Panc1 (cell line): ENCODE measurements around the gene HTT. TPM values are rescaled to one million over a fixed set of nuclear protein-coding genes. Genes with fewer than 3 reads are reported as not detected.

Experiments
- ATAC-seq: fragments of 200-7000 bp; cut with Tn5 transposase; 2 replicates; pipeline ENCODE4 v1.9.1; 2020; ENCODE audit warnings: mild to moderate bottlenecking, moderate library complexity
- BruUV-seq: library from RNA; stranded (reverse); fragments of 400-500 nt; replicated peaks from 2 replicates; lab custom pipeline; 2021; lab: Mats Ljungman, UMichigan
- CTCF ChIA-PET: fragments of 300-600 bp; sonication (Branson Sonifier 250); formaldehyde crosslinking; loops from one replicate; lab custom pipeline; 2022; ENCODE audit warnings: antibody characterized with exemption; lab: Charles Lee
- POLR2A ChIA-PET: fragments of 300-600 bp; sonication (Branson Sonifier 250); formaldehyde crosslinking; loops from one replicate; lab custom pipeline; 2022; ENCODE audit warnings: antibody characterized with exemption; lab: Charles Lee
- DNase-seq: peaks from one replicate; pipeline ENCODE4 v3.0.0-alpha.2; 2010; ENCODE audit warnings: low read depth, low spot score
- H3K27ac ChIP-seq: 2 replicates; pipeline ENCODE4 v1.5.1; 2011; ENCODE audit warnings: mild to moderate bottlenecking, low read length, inconsistent platforms
- H3K27me3 ChIP-seq: fragments of 200-500 bp; sonication (Bioruptor generic); 2 replicates; pipeline ENCODE4 v1.6.0; 2014; ENCODE audit warnings: low read length, inconsistent platforms; ENCODE audit not compliant: control insufficient read depth, insufficient read depth
- H3K36me3 ChIP-seq: fragments of 200-500 bp; sonication (Bioruptor generic); 2 replicates; pipeline ENCODE4 v1.5.1; 2014; ENCODE audit warnings: inconsistent platforms, mild to moderate bottlenecking, low read length, moderate library complexity; ENCODE audit not compliant: control insufficient read depth, insufficient read depth
- H3K4me1 ChIP-seq: 2 replicates; pipeline ENCODE4 v1.5.1; 2011; ENCODE audit warnings: inconsistent platforms, mild to moderate bottlenecking, low read length, moderate library complexity; ENCODE audit not compliant: control insufficient read depth, insufficient read depth
- H3K4me3 ChIP-seq, 2 experiments: 2 replicates each; pipeline ENCODE4 v1.5.1; 2011 to 2012; ENCODE audit warnings: low read depth in 2 of 2, low read length in 2 of 2, mild to moderate bottlenecking in 2 of 2, inconsistent platforms in 1 of 2, moderate library complexity in 1 of 2
- H3K9me3 ChIP-seq: fragments of 200-500 bp; sonication (Bioruptor generic); 2 replicates; pipeline ENCODE4 v1.5.1; 2014; ENCODE audit warnings: low read depth, mild to moderate bottlenecking, inconsistent platforms, low read length, moderate library complexity; ENCODE audit not compliant: control insufficient read depth, insufficient read depth
- POLR2AphosphoS5 ChIP-seq: IDR thresholded peaks from 2 replicates; pipeline ENCODE4 v1.6.1; 2012; ENCODE audit warnings: mild to moderate bottlenecking, low read depth, low read length, moderate library complexity
- SIN3A ChIP-seq: IDR thresholded peaks from 2 replicates; pipeline ENCODE4 v1.6.1; 2012; ENCODE audit warnings: low read depth, mild to moderate bottlenecking, low read length, moderate library complexity, borderline replicate concordance; ENCODE audit not compliant: insufficient read depth
- TCF7L2 ChIP-seq: IDR thresholded peaks from 2 replicates; pipeline ENCODE4 v1.6.1; 2011; ENCODE audit warnings: mild to moderate bottlenecking, low read depth, low read length, inconsistent platforms
- in situ Hi-C: cut with HindIII; loops from 2 replicates; pipeline ENCODE4 v1.10.0; 2016; ENCODE audit warnings: low sequenced_read_pairs, low pct_unique_long_range_greater_than_20kb
- intact Hi-C: fragments of 100-400 bp; cut with micrococcal nuclease; formaldehyde crosslinking; loops from one replicate; pipeline ENCODE4 v1.10.0; 2022; ENCODE audit not compliant: unreplicated experiment
- total RNA-seq: library from RNA; stranded (reverse); gene quantifications from one replicate; pipeline ENCODE4 v1.2.1, GENCODE V29; 2021; ENCODE audit not compliant: unreplicated experiment
- TF ChIP-seq, protein P1 (sequence below), 2 experiments: IDR thresholded peaks; 2 replicates each; pipeline ENCODE4 v1.6.1; 2011 to 2012; ENCODE audit warnings: low read depth in 2 of 2, control low read depth in 1 of 2, low read length in 1 of 2, mild to moderate bottlenecking in 1 of 2, moderate library complexity in 1 of 2; ENCODE audit not compliant: insufficient read depth in 1 of 2
- TF ChIP-seq, protein P2 (sequence below): fragments of 450-650 bp; IDR thresholded peaks from 2 replicates; pipeline ENCODE4 v1.5.1; 2017; ENCODE audit warnings: mild to moderate bottlenecking

The HTT gene
- total RNA-seq, 1 experiment from 2014 or later, result 24.7 TPM

DNA sequence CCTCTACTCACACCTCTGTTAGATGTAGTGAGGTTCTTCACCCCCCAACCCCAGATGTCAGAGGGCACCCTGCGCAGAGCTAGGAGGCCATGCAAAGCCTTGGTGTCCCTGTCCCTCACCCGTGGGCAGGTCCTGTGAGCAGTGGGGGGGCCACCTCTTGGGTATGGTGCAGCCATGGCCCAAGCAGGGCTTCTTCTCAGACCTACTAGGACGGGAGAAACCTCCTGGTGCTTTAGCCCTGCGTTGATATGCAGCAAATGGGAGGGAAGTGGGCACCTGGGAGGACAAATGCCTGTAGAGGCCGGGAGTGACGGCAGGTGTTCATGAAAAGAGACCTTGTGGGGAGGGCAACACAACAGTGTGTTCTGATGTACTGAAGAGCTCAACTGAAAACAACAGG, 136.0 kb downstream of the HTT start:
- no peaks in the 10 kb centered on the region; the same call in 1 of the 2 replicates for H3K36me3 ChIP-seq
- H3K4me1 ChIP-seq, result no peaks in the 10 kb centered on the region
- DNase-seq (no peak), ATAC-seq (no peak)
- H3K27ac ChIP-seq, result no peak overlapping the region
- no peaks in the 10 kb centered on the region for H3K27me3 ChIP-seq
- TF ChIP-seq TCF7L2 (no peak), POLR2AphosphoS5 (no peak), SIN3A (no peak)
- TF ChIP-seq, protein P1, sequence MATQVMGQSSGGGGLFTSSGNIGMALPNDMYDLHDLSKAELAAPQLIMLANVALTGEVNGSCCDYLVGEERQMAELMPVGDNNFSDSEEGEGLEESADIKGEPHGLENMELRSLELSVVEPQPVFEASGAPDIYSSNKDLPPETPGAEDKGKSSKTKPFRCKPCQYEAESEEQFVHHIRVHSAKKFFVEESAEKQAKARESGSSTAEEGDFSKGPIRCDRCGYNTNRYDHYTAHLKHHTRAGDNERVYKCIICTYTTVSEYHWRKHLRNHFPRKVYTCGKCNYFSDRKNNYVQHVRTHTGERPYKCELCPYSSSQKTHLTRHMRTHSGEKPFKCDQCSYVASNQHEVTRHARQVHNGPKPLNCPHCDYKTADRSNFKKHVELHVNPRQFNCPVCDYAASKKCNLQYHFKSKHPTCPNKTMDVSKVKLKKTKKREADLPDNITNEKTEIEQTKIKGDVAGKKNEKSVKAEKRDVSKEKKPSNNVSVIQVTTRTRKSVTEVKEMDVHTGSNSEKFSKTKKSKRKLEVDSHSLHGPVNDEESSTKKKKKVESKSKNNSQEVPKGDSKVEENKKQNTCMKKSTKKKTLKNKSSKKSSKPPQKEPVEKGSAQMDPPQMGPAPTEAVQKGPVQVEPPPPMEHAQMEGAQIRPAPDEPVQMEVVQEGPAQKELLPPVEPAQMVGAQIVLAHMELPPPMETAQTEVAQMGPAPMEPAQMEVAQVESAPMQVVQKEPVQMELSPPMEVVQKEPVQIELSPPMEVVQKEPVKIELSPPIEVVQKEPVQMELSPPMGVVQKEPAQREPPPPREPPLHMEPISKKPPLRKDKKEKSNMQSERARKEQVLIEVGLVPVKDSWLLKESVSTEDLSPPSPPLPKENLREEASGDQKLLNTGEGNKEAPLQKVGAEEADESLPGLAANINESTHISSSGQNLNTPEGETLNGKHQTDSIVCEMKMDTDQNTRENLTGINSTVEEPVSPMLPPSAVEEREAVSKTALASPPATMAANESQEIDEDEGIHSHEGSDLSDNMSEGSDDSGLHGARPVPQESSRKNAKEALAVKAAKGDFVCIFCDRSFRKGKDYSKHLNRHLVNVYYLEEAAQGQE (IDR thresholded peaks at IDR 0.05; ENCODE audit: insufficient read depth in 1 of 2, low read depth in 2 of 2, low read length in 1 of 2), result no peak
- TF ChIP-seq, protein P2, sequence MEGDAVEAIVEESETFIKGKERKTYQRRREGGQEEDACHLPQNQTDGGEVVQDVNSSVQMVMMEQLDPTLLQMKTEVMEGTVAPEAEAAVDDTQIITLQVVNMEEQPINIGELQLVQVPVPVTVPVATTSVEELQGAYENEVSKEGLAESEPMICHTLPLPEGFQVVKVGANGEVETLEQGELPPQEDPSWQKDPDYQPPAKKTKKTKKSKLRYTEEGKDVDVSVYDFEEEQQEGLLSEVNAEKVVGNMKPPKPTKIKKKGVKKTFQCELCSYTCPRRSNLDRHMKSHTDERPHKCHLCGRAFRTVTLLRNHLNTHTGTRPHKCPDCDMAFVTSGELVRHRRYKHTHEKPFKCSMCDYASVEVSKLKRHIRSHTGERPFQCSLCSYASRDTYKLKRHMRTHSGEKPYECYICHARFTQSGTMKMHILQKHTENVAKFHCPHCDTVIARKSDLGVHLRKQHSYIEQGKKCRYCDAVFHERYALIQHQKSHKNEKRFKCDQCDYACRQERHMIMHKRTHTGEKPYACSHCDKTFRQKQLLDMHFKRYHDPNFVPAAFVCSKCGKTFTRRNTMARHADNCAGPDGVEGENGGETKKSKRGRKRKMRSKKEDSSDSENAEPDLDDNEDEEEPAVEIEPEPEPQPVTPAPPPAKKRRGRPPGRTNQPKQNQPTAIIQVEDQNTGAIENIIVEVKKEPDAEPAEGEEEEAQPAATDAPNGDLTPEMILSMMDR, result no peak
- ChIA-PET POLR2A (no interaction called here), CTCF (no interaction called here)
- H3K9me3 ChIP-seq, result no peaks in the 10 kb centered on the region
- no peak overlapping the region for H3K4me3 ChIP-seq
- BruUV-seq, result no TSS peak
- intact Hi-C loops, result no loop called here
- in situ Hi-C loops, result no loop called here

DNA sequence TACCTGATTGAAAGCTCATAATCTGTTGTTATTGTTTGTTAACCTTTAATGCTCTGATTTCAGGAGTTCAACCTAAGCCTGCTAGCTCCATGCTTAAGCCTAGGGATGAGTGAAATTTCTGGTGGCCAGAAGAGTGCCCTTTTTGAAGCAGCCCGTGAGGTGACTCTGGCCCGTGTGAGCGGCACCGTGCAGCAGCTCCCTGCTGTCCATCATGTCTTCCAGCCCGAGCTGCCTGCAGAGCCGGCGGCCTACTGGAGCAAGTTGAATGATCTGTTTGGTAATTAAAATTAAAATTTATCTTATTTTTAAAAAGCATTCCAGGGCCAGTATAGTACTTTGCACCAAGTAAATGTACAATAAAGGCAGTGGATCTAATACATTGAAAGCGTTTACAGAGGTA, 137.4 kb downstream of the HTT start:
- ChIA-PET POLR2A (no interaction called here), CTCF (no interaction called here)
- Histone ChIP-seq H3K9me3 (no peaks in the 10 kb centered on the region), H3K4me1 (no peaks in the 10 kb centered on the region), H3K27me3 (no peaks in the 10 kb centered on the region), H3K27ac (no peak overlapping the region), H3K36me3 (no peaks in the 10 kb centered on the region; the same call in 1 of the 2 replicates), H3K4me3 (no peak overlapping the region)
- DNase-seq (no peak), ATAC-seq (no peak)
- TF ChIP-seq POLR2AphosphoS5, result no peak
- TF ChIP-seq, protein P1 (IDR thresholded peaks at IDR 0.05; ENCODE audit: insufficient read depth in 1 of 2, low read depth in 2 of 2, low read length in 1 of 2), result no peak
- no peak for TF ChIP-seq SIN3A
- TF ChIP-seq, protein P2, result no peak
- no peak for TF ChIP-seq TCF7L2
- intact Hi-C loops, result no loop called here
- BruUV-seq, result no TSS peak
- in situ Hi-C loops, result no loop called here
